NCI-H146 treated with DMSO at 0.1 percent for 48 hours (cell line): Measurements from ENCODE around the gene RAB3B.
"Not testable (repeated sequence)": the region's sequence is repeated elsewhere in the genome, so short reads cannot be mapped to it uniquely, and the experiment has no call there.

Experiments used
- DNase-seq: peaks from one replicate; lab custom pipeline; 2025; ENCODE audit not compliant: unreplicated experiment; lab: John Stamatoyannopoulos, UW

The RAB3B gene

GRCh38 chr1:51989582-51990477 is 670 bp downstream of the RAB3B start:
- peak; percentile 38 for DNase-seq

GRCh38 chr1:51988254-51988653 is 2.2 kb downstream of the RAB3B start:
- no peak for DNase-seq

GRCh38 chr1:51986718-51987117 is 3.8 kb downstream of the RAB3B start:
- DNase-seq = peak; percentile 10

- no peak for DNase-seq
Observed at GRCh38 chr1:51982161-51982560, 8.3 kb downstream of the RAB3B start.

- no peak for DNase-seq
Observed at GRCh38 chr1:51981555-51981954, 8.9 kb downstream of the RAB3B start.

GRCh38 chr1:51978099-51978498 is 12.4 kb downstream of the RAB3B start:
- DNase-seq = no peak

GRCh38 chr1:51976846-51977602 is 13.5 kb downstream of the RAB3B start:
- peak; percentile 94 for DNase-seq

GRCh38 chr1:51973587-51974474 is 16.7 kb downstream of the RAB3B start:
- DNase-seq = peak; percentile 84

GRCh38 chr1:51969038-51969705 is 21.3 kb downstream of the RAB3B start:
- DNase-seq = no peak

GRCh38 chr1:51968632-51969031 is 21.9 kb downstream of the RAB3B start:
- no peak for DNase-seq

GRCh38 chr1:51967213-51967791 is 23.2 kb downstream of the RAB3B start:
- DNase-seq = not testable (repeated sequence)

GRCh38 chr1:51966559-51966958 is 23.9 kb downstream of the RAB3B start:
- DNase-seq = no peak

GRCh38 chr1:51964309-51964696 is 26.2 kb downstream of the RAB3B start:
- no peak for DNase-seq

- no peak for DNase-seq
Observed at GRCh38 chr1:51963592-51964308, 26.8 kb downstream of the RAB3B start.

- no peak for DNase-seq
Observed at GRCh38 chr1:51962486-51963356, 27.8 kb downstream of the RAB3B start.

- DNase-seq = no peak
Observed at GRCh38 chr1:51961954-51962353, 28.5 kb downstream of the RAB3B start.

- DNase-seq = no peak
Observed at GRCh38 chr1:51961231-51961630, 29.3 kb downstream of the RAB3B start.

- DNase-seq = no peak
Observed at GRCh38 chr1:51960262-51960661, 30.2 kb downstream of the RAB3B start.

GRCh38 chr1:51958824-51959223 is 31.7 kb downstream of the RAB3B start:
- DNase-seq = no peak
